ENCODE data around the gene SCUBE1. TPM values are rescaled to one million over a fixed set of nuclear protein-coding genes. Genes with fewer than 3 reads are reported as not detected.

The SCUBE1 gene
- total RNA-seq, 1 donor from 2014 or later = 16.6 TPM

DNA sequence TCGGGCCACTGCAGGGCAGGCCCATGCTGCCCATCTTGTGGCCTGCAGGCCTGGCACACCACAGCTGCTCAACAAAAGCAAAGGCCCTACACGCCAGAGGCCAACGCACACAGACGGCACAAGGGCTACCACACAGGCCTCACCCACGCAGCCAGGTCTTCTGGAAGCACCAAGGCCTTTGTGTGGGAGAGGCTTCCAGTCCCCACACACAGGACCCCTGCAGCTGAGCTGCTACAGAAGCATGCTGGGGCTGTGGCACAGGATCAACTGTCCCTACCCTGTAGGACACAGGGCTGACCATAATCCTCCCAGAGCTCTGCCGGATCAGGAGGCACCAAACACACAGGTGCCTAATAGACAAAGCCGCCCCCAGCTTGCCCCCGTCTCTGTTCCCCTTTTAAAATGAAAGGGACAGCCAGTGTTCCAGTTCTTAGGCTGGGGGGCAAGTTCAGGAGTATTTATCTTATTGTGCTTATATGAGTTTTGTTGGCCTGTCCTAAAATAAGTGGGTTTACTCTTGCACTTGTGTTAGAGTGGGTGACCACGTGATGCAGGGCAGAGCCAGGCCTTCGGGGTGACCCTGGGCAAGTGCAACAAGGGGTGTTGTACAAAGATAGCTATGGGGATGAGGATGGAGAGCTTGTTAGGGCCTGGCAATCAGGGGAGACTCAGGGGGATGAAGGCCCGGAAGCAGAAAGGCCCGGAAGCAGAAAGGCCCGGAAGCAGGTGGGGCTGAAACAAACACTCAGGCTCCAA is 161.7 kb downstream of the SCUBE1 start:
- Histone ChIP-seq H3K36me3 (peaks cover 19% of the 10 kb centered on the region), H3K9me3 (no peaks in the 10 kb centered on the region), H3K27me3 (ENCODE audit: low read depth) (no peaks in the 10 kb centered on the region), H3K4me1 (peaks cover 20% of the 10 kb centered on the region), H3K27ac (no peak overlapping the region), H3K4me3 (no peak overlapping the region)
- ATAC-seq (peak in 1 of 2 donors; percentile 23), DNase-seq (no peak)
- TF ChIP-seq, protein P1, sequence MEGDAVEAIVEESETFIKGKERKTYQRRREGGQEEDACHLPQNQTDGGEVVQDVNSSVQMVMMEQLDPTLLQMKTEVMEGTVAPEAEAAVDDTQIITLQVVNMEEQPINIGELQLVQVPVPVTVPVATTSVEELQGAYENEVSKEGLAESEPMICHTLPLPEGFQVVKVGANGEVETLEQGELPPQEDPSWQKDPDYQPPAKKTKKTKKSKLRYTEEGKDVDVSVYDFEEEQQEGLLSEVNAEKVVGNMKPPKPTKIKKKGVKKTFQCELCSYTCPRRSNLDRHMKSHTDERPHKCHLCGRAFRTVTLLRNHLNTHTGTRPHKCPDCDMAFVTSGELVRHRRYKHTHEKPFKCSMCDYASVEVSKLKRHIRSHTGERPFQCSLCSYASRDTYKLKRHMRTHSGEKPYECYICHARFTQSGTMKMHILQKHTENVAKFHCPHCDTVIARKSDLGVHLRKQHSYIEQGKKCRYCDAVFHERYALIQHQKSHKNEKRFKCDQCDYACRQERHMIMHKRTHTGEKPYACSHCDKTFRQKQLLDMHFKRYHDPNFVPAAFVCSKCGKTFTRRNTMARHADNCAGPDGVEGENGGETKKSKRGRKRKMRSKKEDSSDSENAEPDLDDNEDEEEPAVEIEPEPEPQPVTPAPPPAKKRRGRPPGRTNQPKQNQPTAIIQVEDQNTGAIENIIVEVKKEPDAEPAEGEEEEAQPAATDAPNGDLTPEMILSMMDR (IDR thresholded peaks at IDR 0.05) = no peak
- intact Hi-C loops (cut with DNase I) = no loop called here

DNA sequence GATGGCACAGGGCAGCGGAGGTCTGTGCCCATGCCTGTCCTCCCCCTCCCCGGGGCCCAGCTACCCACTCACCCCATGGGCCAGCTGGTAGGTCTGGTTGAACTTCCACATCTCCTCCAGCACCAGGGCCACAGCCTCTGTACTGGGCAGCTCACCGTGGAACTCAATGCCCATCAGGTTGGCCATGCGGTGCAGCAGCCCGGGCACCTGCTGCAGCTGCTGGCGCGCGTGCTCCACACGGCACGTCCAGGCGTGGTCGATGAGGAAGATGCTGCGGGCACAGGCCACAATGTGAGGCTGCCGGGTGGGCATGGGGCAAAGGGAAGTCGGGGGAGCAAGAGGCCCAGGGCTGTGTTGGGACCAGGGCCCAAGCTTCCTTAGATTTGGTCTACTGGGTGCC is 162.5 kb downstream of the SCUBE1 start:
- Histone ChIP-seq H3K4me1 (peaks cover 12% of the 10 kb centered on the region), H3K27ac (no peak overlapping the region), H3K4me3 (no peak overlapping the region), H3K36me3 (peaks cover 24% of the 10 kb centered on the region), H3K27me3 (ENCODE audit: low read depth) (no peaks in the 10 kb centered on the region), H3K9me3 (no peaks in the 10 kb centered on the region)
- TF ChIP-seq, protein P1 (IDR thresholded peaks at IDR 0.05) = no peak
- no peak for ATAC-seq
- no peak for DNase-seq
- intact Hi-C loops (cut with DNase I) = no loop called here

DNA sequence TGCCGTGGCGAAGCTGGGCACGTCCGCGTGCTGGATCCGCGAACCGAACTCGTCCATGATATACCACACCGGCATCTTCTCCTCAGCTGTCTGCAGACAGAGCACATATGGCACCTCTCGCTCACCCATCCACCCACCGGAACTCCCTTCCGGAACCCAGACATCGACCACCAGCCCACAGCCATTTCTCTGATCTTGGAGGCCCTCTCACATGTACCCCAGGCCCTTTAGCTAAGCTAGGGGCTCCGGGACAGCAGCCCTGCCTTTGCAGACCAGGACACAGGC is 163.3 kb downstream of the SCUBE1 start:
- Histone ChIP-seq H3K27me3 (ENCODE audit: low read depth) (no peaks in the 10 kb centered on the region), H3K4me1 (peaks cover 7% of the 10 kb centered on the region), H3K4me3 (no peak overlapping the region), H3K9me3 (no peaks in the 10 kb centered on the region), H3K27ac (no peak overlapping the region), H3K36me3 (peaks cover 32% of the 10 kb centered on the region)
- no peak for DNase-seq
- intact Hi-C loops (cut with DNase I) = no loop called here
- ATAC-seq = no peak
- TF ChIP-seq, protein P1 (IDR thresholded peaks at IDR 0.05) = no peak

DNA sequence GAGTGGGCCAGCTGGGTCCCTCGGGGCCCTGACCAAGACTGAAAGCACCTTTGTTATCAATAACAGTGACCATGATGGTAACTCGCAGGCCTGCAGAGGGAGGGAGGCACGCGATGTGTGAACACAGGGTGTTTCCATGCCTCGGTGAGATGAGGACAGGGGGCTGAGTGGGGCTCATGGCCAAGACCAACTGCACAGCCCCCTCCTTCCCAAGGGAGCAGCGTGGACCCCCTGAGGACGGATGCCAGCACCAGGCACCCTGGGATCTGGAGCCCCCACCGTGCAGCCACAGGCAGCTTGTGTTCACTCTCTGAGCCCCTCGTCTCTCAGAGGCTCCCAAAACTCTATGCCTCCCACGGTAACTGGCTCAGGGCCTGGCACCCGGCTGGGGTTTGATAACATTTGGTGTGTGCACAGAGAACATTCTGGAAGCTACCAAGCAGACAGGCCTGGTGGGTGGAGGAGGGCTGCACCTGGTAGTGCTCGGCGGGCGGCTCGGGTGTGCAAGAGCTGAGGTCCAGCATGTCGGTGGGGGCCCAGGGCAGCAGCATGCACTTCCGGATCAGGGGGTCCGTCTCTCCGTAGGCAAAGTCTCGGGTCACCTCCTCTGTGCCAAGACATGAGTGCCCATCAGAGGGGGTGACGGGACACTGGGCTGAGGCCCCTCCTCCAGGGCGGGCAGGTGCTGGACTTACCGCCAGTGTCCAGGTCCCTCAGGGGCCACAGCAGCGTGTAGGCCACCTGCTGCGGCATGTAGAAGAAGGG is 163.8 kb downstream of the SCUBE1 start:
- no peaks in the 10 kb centered on the region for H3K9me3 ChIP-seq
- H3K27ac ChIP-seq = no peak overlapping the region
- TF ChIP-seq, protein P1 (IDR thresholded peaks at IDR 0.05) = no peak
- intact Hi-C loops (cut with DNase I) = no loop called here
- DNase-seq = no peak
- peaks cover 38% of the 10 kb centered on the region for H3K36me3 ChIP-seq
- peaks cover 7% of the 10 kb centered on the region for H3K4me1 ChIP-seq
- no peaks in the 10 kb centered on the region for H3K27me3 ChIP-seq (ENCODE audit: low read depth)
- ATAC-seq = no peak
- no peak overlapping the region for H3K4me3 ChIP-seq

DNA sequence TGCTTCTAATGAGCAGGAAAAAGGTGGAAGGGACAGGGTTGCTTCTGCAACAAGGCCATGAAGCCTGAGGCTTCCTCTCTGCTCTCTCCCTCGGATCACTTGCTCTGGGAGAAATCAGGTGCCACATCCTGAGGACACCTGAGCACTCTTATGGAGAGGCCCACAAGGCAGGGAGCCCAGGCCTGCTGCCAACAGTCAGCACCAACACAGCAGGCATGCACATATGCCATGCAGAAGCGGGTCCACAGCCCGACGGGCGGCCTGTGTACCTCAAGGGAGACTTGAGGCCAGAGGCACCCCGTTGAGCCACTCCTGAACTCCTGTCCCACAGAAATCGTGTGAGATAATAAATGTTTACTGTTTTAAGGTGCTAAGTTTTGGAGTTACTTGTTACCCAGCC is 165.7 kb downstream of the SCUBE1 start:
- intact Hi-C loops (cut with DNase I) = no loop called here
- Histone ChIP-seq H3K27me3 (ENCODE audit: low read depth) (no peaks in the 10 kb centered on the region), H3K36me3 (peaks cover 56% of the 10 kb centered on the region), H3K9me3 (no peaks in the 10 kb centered on the region), H3K27ac (no peak overlapping the region), H3K4me3 (no peak overlapping the region), H3K4me1 (peaks cover 7% of the 10 kb centered on the region)
- DNase-seq = no peak
- TF ChIP-seq, protein P1 (IDR thresholded peaks at IDR 0.05) = no peak
- ATAC-seq = no peak
